Activated T-cell treated with anti-CD3 and anti-CD28 coated beads for 48 hours (primary cell): ENCODE results near the gene MARVELD3.
"Not testable (repeated sequence)": the region's sequence is repeated elsewhere in the genome, so short reads cannot be mapped to it uniquely, and the experiment has no call there.

ENCODE experiments used
- DNase-seq: peaks from one replicate; pipeline ENCODE4 v3.0.0-alpha.2; 2020; ENCODE audit warnings: low read depth

Gene MARVELD3, protein sequence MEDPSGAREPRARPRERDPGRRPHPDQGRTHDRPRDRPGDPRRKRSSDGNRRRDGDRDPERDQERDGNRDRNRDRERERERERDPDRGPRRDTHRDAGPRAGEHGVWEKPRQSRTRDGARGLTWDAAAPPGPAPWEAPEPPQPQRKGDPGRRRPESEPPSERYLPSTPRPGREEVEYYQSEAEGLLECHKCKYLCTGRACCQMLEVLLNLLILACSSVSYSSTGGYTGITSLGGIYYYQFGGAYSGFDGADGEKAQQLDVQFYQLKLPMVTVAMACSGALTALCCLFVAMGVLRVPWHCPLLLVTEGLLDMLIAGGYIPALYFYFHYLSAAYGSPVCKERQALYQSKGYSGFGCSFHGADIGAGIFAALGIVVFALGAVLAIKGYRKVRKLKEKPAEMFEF

DNA sequence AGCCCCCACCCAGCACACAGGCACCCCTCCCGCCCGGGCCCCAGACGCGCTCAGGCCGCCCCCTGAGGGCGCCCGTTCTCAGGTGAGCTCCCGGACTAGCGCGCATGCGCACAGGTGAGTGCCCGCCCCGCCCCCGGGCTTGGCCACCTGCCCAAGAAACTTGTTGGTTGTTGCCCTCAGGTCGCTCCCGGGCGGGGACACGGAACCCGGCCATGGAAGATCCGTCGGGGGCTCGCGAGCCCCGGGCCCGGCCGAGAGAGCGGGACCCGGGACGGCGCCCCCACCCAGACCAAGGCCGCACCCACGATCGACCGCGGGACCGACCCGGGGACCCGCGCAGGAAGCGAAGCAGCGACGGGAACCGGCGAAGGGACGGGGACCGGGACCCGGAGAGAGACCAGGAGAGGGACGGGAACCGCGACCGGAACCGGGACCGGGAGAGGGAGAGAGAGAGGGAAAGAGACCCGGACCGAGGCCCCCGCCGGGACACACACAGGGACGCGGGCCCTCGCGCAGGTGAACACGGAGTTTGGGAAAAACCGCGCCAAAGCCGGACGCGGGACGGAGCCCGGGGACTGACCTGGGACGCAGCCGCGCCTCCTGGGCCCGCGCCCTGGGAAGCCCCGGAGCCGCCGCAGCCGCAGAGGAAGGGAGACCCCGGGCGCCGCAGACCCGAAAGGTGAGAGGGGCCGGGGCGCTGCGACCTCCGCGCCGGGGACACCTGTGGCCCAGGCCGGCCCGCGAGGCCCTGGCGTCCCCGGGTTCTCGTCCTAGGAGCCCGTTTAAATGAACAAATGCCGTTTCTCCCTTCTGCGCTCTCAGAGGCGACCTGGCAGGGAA is at the start of gene MARVELD3:
Gene MARVELD3, plus strand, starts transcription at position 167 of the 840 bp plus-strand sequence. Its CDS starts 46 bp downstream, at position 213.
- DNase-seq, result no peak

DNA sequence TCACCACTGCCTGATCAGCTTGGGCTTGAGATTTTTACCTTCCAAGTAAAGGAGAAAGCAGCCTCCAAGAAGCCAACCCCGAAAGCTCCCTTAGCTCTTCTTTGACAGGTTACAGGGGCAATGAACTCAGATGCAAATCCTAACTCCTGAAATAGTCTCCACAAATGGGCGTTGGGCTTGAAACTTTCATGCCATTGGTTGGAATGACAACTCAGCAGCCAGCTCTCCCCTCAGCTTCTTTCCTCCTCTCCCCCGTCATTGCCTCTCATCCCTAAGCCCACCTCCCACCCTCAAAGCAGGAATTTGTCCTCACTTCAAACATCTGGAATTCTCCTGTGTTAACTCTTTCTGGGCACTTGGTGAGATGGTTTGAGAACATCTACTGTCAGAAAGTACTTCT is 49.0 kb upstream of the MARVELD3 start, which contains the start of gene TAT:
Gene TAT, minus strand, starts transcription at position 122 of the 400 bp plus-strand sequence. CDS start 677 bp downstream, outside the sequence.
- no peak for DNase-seq

DNA sequence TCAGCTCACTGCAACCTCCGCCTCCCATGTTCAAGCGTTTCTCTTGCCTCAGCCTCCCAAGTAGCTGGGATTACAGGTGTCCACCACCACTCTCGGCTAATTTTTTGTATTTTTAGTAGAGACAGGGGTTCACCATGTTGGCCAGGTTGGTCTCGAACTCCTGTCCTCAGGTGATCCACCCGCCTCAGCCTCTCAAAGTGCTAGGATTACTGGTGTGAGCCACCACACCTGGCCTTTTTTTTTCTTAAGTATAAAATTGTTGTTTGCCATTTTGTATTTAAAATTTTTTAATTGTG is 43.5 kb upstream of the MARVELD3 start:
- DNase-seq, result not testable (repeated sequence)

DNA sequence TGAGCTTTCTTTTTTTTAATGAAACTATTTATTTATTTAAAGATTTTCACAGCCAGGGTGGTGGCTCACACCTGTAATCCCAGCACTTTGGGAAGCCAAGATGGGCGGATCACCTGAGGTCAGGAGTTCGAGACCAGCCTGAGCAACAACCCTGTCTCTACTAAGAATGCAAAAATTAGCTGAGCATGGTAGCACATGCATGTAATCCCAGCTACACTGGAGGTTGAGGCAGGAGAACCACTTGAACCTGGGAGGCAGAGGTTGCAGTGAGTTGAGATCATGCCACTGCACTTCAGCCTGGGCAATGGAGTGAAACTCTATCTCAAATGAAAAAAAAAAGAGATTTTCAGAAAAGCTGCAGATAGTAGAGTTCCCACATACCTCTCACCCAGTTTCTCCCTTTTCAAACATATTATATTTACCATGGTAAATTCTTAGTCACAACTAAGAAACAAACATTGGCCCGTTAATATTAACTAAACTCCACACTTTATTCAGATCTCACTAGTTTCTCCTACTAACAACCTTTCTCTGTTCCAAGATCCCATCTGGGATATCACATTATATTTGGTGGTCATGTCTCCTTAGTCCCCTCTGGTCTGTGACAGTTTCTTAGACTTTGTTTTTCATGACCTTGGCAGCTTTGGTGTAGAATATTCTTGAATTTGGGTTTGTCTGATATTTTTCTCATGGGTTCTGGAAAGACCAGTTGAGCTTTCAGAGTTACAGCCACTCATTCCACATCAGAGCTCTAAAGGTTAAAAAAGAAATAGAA is 41.3 kb upstream of the MARVELD3 start:
- DNase-seq, result no peak

DNA sequence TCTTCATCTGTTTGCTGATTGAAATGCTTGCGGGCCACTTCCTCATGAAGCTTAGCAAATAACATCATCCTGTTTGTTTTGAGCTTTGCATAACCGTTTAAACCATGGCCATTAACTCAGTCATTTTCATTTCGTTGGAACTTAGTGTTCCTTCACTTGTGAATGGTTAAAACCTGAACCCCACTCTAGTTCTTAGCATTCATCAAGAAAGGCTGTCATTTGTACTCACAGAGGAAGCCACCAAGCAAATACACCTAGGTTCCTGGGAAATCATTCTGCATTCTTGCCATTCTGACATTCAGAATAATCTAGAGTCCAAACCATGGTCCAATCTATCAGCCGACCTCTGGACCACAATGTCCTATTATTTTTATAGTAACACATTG is 40.7 kb upstream of the MARVELD3 start:
- DNase-seq, result no peak

DNA sequence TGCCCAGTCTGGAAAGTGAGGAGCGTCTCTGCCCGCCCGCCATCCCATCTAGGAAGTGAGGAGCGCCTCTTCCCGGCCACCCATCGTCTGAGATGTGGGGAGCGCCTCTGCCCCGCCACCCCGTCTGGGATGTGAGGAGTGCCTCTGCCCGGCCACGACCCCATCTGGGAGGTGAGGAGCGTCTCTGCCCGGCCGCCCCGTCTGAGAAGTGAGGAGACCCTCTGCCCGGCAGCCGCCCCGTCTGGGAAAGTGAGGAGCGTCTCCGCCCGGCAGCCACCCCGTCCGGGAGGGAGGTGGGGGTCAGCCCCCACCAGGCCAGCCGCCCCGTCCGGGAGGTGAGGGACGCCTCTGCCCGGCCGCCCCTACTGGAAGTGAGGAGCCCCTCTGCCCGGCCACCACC is 36.6 kb upstream of the MARVELD3 start:
- not testable (repeated sequence) for DNase-seq

DNA sequence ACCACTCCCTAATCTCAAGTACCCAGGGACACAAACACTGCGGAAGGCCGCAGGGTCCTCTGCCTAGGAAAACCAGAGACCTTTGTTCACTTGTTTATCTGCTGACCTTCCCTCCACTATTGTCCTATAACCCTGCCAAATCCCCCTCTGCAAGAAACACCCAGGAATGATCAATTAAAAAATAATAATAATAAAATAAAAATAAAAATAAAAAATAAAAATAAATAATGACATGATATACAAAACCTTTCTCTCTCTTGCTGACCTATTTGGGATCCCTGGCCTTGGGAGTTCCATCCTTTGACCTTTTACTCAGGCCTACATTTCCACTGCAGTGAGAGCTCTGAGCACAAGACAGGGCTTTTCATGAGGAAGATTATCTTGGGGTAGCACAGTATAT is 35.9 kb upstream of the MARVELD3 start:
- DNase-seq, result not testable (repeated sequence)

DNA sequence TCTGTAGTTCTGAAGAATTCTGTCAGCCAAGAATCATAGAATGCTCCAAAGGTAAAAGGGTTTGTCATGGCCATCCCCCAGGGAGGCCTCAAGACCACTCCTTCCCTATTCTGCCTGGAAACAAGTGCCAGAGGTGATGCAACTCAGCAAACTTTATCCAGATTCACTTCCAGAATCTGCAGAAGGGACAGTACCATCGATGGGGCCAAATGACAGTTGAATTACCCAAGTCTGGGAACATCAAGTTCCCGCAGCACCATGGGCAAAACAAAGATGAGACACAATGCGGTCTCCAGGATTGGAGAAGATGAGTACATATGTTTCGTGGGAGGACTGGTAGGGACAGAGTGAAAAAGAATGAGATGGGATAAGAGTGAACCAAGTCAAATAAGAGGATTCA is 35.4 kb upstream of the MARVELD3 start:
- DNase-seq, result no peak

DNA sequence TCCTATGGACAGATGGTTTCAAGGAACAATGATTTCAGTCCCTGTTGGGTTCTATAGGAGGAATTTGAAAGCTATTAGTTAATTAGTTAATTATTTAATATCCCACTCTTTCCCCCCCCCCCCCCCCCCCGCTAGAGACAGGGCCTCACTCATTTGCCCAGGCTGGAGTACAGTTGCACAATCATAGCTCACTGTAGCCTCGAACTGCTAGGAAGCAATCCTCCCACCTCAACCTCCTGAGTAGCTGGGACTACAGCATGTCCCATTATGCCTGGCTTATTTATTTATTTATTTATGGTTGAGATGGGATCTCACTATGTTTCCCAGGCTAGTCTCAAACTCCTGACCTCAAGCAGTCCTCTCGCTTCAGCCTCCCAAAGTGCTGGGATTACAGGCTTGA is 34.1 kb upstream of the MARVELD3 start:
- no peak for DNase-seq

DNA sequence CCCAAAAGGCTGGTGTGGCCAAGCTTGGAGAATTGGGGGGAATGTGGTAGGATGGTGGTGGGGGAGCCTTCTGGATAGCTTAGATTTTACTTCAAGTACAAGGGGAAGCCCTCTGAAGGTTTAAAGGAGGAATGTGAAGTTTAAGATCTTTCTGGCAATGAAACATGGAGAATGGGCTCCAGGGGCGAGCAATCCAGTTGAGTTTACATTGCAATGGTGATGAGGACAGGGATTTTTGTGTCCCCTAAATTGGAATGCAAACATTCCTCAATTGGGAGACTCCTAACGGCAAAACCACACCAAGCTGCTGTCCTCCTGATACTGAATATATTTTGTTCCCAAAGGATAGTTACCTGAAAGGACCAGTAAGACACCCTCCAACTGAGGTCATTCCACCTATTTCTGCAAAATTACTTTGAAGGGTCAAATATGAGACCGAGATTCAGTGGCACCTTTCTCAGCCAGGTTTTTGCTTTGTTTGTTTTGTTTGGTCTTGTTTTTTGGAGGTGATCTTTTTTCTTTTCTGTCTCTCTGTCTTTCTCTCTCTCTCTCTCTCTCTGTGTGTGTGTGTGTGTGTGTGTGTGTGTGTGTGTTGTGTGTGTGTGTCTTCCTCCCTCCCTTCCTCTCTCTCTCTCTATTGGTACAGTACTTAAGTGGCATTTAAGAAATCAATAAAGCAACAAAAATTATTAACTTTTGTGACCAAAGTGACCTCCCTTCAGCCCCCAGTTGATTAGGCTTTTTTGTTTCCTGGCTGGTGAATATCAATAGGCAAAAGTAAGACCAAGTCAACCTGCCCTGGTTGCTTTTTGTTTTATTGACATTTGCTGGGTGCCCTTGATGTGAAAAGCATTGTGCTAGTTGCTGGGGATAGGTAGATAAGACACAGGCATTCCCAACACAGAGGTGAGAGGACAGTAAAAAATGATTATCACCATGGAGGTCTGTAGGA is 32.7 kb upstream of the MARVELD3 start:
- no peak for DNase-seq

DNA sequence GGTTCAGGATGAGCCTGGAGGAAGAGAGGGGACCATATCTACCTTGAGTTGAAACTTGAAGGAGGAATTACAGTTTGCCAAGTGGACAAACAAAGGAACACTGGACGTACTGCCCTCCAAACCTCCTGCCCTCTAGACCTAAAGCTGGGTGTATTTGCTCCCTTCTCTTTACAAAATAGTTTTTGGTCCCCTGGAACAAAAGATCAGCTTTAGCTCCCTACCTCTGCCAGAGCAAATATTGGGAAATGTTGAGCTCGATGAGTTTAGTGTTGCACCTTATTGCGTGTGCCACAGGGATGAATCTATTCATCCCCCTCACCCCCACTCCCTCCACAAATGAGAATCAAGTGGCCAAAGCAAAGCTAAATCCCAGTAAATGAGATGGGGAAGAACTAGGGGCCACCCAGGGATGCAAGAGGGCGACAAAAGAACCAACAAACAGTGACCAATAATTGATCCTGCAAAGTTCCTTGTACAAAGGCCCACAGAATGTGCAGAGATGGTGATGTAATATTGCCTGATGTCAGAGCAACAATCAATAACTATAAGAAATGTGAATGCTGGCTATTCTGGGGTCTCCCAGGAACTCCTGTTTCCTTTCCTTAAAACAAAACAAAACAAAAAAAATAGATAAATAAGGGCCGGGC is 31.9 kb upstream of the MARVELD3 start:
- DNase-seq, result no peak

DNA sequence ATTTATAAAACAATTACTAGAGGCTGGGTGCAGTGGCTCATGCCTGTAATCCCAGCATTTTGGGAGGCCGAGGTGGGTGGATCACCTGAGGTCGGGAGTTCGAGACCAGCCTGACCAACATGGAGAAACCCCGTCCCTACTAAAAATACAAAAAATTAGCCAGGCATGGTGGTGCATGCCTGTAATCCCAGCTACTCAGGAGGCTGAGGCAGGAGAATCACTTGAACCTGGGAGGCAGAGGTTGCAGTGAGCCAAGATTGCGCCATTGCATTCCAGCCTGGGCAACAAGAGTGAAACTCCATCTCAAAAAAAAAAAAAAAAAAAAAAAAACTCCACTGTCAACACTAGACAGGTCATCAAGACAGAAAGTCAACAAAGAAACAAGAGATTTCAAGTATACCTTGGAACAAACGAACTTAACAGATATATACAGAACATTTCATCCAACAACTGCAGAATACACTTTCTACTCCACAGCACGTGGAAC is 30.6 kb upstream of the MARVELD3 start:
- not testable (repeated sequence) for DNase-seq

DNA sequence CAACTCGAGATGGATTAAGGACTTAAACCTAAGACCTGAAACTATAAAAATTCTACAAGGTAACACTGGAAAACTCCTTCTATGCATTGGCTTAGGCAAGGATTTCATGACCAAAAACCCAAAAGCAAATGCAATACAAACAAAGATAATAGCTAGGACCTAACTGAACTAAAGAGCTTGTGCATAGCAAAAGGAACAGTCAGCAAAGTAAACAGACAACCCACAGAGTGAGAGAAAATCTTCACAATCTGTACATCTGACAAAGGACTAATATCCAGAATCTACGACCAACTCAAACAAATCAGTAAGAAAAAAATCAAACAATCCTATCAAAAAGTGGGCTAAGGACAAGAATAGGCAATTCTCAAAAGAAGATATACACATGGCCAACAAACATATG is 27.6 kb upstream of the MARVELD3 start:
- DNase-seq, result not testable (repeated sequence)

DNA sequence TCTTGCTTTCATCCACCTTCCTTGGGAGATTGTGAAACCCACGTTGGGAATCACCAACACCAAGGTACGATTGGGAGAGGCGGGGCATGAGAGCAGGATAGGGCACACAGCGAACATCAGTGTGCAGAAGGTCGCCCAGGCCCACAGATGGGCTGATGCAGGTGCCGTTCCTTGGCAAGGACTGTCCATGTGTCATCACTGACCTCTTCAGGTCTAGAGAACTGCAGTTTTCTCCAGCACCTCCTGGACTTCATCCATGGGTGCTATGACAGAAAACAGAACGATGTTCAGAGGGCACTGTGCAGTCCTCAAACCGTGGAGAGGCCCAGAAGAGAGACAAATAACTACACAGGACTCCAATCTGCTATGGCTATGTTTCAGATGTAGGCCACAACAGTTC is 25.2 kb upstream of the MARVELD3 start:
- no peak for DNase-seq

DNA sequence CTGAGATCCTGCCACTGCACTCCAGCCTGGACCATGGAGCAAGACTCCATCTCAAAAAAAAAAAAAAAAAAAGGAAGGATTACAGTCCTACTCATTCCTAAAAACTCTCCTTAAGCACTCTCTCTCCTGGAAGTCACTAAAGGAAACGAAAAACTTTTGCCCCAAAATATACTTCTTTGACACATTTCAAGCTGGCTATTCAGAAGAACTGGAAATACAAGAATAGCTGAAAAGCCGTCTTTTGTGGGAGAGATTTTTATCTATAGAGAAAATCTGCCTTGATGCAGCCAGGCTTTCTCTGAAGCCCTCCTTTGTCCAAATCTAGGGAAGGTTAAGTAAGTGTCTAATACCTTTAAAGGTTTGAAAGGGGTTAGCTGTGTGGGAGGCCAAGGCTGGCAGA is 16.9 kb upstream of the MARVELD3 start:
- DNase-seq, result no peak

DNA sequence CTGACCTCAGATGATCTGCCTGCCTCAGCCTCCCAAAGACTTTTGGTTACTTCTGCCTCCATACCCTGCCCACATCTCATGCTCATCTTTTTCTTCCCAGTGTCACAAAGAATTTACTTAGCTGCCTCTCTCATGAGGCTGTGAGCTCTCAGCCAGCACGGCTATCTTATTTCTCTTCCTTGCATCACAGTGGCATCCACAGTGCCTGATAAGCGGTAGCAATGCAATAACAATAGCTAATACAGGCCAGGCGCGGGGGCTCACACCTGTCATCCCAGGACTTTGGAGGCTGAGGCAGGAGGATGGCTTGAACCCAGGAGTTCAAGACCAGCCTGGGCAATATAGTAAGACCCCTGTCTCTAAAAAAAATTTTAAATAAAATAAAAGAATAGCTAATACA is 15.5 kb upstream of the MARVELD3 start:
- DNase-seq, result no peak

DNA sequence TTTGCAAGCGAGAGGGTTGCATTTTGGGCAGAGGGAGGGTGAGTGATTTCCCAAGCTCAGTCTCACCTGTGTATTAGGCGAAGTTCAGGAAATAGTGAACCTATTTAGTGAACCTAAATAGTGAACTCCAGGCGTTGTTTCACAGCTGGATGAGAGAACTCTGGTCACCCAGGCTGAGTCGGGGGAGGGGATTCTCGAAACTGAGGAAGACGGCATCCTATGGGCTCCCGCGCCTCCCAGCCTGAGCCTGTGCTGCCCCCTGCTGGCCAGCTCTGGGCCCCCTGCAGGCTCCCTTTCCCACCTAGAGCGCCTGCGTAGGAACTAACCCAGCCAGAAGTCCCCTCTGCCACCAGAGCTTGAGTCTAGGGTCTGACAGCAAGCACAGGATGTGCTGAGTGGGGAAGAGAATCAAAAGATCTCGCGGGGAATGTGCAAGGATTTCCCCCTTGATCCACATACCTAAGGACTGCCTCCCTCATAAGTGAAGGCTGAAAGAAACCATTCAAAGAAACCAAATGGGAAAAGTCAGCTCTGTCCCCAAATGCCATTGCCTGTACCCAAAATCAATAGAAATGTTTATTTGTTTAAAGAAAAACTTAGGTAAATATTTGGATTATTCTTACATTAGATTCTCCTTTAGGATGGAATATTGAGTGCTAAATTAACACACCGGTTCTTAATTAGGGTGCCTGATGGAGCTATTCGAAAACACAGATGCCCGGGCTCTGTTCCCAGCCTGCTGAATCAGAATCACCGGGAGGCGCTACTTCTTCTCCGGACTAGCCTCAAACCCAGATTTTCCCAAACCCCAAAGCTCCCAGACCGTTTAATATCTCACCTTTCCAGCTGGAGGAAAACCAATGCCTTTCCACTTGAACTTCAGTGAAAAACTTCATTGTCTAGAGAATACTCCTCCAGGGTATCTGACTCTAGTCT is 14.8 kb upstream of the MARVELD3 start:
- DNase-seq, result peak; percentile 81

DNA sequence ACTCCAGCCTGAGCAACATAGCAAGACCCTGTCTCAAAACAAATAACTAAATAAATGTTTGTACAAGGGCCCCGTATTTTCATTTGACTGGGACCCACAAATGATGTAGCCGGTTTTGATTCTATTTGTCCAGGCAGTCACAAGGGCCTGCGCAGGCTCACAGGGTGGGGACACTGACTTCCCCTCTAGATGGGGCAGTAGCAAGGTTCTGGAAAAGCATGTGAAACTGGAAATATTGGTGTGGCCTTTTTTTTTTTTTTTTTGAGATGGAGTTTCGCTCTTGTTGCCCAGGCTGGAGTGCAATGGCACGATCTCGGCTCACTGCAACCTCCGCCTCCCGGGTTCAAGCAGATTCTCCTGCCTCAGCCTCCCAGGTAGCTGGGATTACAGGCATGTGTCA is 11.0 kb upstream of the MARVELD3 start:
- DNase-seq, result not testable (repeated sequence)

DNA sequence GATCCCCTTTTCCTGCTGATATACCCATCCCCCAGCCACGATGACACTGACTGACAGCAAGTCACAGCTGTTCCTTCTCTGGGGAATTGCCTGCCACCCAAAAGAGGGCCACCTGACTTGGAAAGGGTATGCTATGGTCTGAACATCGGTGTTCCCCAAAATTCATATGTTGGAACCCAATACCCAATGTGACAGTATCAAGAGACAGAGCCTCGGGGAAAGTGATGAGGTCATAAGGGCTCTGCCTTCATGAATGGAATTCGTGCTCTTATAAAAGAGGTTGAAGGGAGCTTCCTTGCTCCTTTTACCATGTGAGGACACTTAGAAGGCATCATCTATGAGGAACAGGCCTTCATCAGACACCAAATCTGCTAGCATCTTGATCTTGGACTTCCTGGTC is 7.6 kb upstream of the MARVELD3 start:
- DNase-seq, result no peak

DNA sequence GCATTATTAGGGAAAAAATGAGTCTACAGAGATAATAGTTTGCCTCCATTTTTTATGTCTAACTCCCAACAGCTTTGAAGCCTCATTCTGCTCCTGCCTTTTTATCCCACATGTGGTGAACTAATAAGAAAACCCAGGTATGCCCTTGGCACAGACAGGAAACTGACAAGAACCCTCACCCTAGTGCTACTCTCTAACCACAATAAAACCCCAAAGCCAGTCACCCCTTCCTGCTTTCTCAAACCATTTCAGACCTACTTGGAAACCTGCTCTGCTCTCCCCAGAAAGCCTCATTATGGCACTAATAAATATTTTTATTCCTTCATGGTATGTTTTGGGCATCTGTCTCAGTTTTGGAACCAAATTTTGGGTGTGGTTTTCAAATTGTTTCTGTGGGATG is 3.9 kb upstream of the MARVELD3 start:
- DNase-seq, result no peak
